Left colon (tissue), 2 donors: ENCODE measurements around the gene CAPN11. TPM values are rescaled to one million over a fixed set of nuclear protein-coding genes. Genes with fewer than 3 reads are reported as not detected.
"Not testable (repeated sequence)": the region's sequence is repeated elsewhere in the genome, so short reads cannot be mapped to it uniquely, and the experiment has no call there.

Experiments
- ATAC-seq: fragments of 200-7000 bp; cut with Tn5 transposase; one replicate; pipeline ENCODE4 v1.9.1; 2020; ENCODE audit warnings: mild to moderate bottlenecking, moderate library complexity
- DNase-seq, 2 donors: peaks; one replicate each; pipeline ENCODE4 v3.0.0-alpha.2; 2020
- intact Hi-C, 2 donors: fragments of 100-400 bp; cut with DNase I in 1 of 2; cut with micrococcal nuclease in 1 of 2; formaldehyde crosslinking; loops; one replicate each; pipeline versions ENCODE4 v1.11.2 to v1.14.0; 2022; cut with DNase I, micrococcal nuclease
- total RNA-seq, 2 donors: library from RNA; stranded (reverse); fragmentation: NEBNext Ultra II Directional; extraction: Animal tissue kit (Norgen Biotek cat#: 25700); gene quantifications; one replicate each; pipeline ENCODE4 v1.2.1, GENCODE V29; 2021
- donor health status: DM: no; HTN: no; CAD: no.
- donor health status: DM: yes; HTN: yes; CAD: no.

The CAPN11 gene
- total RNA-seq, 2 donors from 2014 or later, result 0.70 to 3.0 TPM

DNA sequence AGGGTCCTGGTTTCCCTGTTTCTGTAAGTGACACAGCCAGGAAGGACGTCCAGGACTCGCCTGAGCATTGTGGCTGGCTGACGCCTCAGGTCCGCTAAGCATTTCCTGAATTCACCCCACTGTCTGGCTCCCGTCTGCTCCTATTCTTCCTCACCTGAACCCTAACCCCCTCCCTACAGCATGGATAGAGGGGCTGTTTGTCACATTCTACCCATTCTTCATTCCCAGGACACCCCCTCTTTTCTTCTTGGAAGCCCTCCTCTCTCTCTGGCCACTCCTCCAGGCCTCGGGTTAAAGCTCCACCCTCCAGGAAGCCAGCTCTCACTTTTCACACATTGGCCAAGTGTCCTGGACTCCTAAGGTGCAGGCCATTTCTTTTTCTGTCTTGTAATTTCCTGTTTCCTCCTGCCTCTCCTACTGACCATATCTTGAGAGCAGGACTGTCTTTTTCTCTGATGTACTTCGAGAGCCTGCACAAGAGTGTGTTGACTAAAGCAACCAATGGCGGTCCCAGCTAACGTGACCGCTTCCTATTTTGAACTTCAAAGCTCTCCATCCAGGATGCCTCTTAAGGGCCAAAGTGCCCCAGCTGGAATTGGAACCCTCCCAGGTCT is 33.9 kb downstream of the CAPN11 start:
- no peak for DNase-seq
- peak; percentile 95 for ATAC-seq
- intact Hi-C loops, result no loop called here

DNA sequence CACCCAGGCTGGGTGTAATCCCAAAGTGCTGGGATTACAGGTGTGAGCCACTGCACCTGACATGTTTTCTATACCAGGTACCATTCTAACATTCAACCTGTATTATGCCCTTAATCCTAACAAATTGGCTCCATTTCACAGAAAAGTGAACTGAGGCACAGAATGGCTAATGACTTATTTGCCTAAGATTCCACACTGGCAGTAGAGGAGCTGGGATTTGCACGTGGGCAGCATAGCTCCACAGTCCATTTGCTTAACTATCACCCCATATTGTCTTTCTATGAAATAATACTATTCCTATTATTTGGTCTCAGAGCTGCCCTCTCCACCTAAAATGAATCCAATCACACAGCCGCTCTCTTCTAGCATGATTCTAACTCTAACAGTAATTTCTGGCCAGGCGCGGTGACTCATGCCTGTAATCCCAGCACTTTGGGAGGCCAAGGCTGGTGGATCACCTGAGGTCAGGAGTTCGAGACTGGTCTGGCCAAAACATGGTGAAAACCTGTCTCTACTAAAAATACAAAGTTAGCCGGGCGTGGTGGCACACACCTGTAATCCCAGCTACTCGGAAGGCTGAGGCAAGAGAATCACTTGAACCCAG is 34.8 kb downstream of the CAPN11 start:
- intact Hi-C loops, result no loop called here
- no peak for ATAC-seq
- no peak for DNase-seq

DNA sequence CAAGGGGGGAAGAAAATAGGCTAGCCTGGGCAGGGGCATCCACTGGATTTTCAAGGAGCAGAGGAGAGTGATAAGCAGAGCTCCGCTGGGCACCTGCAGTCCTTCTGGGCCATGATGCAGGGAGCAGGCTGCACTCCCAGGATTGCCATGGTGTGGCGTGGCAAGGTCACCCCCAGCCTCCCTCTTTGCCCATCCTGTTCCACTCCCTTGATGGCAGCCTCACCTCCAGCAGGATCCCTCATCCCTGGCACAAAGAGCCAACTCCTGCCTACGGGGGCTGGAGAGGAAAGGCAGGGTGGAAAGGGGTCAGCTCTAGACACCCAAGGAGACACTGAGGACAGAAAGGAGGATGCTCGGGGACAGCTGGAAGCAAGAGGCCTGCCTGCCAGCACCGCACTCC is 35.7 kb downstream of the CAPN11 start:
- ATAC-seq, result no peak
- intact Hi-C loops, result no loop called here
- DNase-seq, result no peak

DNA sequence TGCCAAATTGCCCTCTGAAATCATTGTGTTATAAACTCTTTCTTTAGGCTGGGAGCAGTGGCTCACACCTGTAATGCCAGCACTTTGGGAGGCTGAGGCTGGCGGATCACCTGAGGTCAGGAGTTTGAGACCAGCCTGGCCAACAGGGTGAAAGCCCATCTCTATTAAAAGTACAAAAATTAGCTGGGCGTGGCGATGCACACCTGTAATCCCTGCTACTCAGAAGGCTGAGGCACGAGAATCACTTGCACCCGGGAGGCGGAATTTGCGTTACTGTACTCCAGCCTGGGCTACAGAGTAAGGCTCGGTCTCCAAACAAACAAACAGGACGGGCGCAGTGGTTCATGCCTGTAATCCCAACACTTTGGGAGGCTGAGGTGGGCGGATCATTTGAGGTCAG is 37.7 kb downstream of the CAPN11 start:
- DNase-seq, intact Hi-C loops, ATAC-seq: not testable (repeated sequence)

DNA sequence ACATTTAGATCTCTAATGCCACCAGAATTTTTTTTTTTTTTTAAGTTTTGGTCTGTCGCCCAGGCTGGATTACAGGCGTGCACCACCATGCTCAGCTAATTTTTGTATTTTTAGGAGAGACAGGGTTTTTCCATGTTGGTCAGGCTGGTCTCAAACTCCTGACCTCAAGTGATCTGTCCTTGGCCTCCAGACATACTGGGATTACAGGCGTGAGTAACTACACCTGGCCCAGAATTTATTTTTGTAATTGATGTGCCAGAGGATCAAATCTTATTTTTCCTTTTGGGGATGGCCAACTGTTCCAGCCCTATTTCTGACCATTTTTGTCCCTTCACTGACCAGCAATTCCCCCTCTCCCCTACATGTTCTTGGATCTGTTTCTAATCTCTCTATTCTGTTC is 40.1 kb downstream of the CAPN11 start:
- no peak for ATAC-seq
- no peak for DNase-seq
- intact Hi-C loops, result no loop called here

DNA sequence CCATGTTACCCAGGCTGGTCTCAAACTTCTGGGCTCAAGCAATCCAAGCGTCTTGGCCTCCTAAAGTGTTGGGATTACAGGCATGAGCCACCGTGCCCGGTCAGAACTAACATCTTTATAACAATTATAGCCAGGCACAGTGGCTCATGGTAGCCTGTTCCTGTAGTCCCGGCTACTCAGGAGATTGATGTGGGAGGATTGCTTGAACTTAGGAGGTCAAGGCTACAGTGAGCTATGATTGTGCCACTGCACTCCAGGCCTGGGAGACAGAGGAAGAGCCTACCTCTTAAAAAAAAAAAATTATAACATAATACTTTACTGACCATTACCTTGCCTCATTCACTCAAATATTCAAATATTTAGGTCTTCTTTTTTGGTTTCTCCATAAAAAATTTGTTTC is 41.3 kb downstream of the CAPN11 start:
- intact Hi-C loops, result no loop called here
- ATAC-seq (no peak), DNase-seq (no peak)

DNA sequence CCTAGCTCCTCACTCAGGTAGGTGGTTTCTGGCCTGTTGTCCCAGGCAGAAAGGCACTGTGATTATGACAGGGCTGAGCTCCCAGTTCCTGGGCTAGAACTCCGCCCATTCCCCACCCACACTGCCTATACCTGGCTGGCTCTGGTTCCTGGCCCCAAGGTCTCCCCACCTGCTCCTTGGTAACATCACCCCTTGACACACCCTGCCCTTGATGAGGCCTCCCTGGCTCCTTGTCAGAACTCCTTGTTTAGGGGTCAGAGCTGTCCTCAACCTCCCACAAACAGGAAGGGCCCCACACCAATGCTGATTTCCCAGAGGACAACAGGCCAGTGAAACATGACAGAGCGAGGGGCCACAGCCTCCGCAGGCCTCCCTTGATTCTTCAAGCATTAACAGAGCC is 42.6 kb downstream of the CAPN11 start:
- intact Hi-C loops, result no loop called here
- peak; percentile 82 for ATAC-seq
- peak; percentile 62 to 88 for DNase-seq

DNA sequence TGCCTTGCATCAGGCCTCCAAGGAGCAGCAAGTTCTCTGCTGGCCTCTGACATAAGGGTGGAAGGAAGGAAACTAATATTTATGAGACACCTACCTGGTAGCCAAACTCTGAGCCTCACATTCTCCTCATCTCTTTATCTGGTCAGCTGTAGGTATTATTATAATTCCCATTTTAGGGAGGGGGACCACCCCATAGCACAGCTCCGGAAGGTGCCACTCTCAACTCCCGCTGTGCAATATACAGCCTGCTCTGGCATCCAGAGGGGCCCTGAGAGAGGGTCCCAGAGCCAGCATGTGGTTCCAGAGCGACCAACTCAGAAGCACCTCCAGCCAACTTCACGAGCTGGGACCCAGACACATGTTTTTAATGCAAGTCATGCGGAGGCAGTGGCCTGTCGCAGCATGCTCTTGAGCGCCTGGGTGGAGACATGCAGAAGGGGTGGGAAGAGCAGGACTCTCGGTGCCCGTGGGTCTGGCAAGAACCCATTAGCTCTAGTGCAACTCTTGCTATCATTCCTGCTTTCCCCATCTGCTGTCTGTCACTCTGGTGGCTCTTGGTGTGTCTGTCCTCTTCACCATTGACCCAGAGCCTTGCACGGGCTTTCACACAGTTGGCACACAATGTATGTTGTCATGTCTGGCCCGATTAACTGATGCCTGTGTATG is 43.2 kb downstream of the CAPN11 start:
- ATAC-seq (no peak), DNase-seq (no peak)
- intact Hi-C loops, result no loop called here

DNA sequence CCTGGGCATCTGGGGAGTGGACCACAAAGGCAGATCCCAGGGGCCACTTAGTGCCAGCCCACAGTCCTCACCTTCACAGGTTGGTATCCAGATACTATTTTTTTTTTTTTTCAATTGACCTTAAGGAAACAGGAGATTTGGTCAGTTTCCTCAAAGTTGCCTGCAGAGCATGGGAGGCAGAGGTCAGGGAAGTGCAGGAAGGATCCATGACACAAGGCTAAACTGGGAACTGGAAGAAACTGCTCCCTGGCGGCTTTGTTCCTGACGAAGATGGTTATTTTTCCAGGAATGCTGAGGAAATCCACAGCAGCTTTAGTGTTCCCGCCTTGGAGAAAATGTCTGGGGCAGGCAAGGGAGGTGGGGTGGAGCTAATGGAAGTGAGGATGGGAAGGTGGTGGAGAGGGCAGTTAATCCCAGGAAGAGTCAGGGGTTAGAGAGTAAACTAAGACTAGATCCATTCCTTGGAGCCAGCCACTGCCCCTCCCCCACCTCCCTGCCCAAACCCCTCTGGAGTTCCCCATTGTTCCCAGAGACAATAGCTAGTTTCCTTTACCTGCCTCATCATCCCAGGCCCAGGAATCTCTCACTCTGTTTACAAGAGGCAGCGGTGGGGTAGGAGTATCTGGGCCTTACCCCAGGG is 43.8 kb downstream of the CAPN11 start:
- intact Hi-C loops, result no loop called here
- no peak for DNase-seq
- no peak for ATAC-seq

DNA sequence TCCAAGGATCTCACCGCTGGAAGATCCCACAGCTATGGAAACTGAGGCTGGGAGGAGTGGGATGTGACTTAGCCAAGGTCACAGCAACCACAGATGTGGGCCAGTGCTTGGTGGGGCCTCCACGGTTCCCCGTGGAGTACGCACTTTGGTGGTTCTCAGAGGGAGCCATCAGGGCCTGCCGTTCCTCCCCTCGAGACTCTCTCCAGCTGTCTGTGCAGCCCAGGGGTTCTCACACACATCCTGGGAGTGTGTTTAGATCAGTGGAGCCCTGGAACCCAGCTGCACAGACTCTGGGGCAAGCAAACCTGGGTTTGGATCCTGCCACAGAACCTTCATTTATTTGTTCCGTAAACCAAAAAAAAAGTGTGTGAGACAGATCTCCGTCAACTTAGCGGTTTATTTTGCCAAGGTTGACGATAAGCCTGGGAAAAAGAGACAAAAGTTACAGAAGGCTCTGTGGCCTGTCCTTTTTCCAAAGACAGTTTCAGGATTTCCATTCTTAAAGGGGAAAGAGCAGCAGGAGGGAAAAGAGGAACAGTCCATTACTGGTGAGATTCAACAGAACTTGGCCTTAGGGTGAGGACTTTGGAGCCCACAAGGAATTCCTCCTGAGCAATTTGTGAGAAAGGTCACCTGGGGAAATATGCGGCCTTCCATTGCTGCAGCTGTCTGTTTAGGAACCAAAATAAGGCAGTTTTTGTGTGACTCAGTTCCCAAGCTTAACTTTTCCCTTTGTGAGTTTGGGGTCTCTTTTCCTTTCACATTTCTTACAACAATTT is 44.5 kb downstream of the CAPN11 start:
- ATAC-seq, result peak; percentile 64
- no peak for DNase-seq
- intact Hi-C loops, result no loop called here

DNA sequence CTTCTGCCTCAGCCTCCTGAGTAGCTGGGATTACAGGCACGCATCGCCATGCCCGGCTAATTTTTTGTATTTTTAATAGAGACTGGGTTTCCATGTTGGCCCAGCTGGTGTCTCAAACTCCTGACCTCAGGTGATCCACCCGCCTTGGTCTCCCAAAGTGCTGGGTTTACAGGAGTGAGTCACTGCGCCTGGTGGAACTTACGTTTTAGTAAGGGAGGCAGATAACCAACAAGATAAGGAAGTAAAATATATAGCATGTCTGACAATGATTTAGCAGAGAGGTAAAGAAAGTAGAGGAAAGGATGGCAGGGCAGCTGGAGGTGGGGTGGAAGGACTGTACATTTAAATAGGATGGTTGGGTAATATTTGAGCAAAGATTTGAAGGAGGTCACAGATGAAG is 45.3 kb downstream of the CAPN11 start:
- peak in 1 of 2 donors; percentile 65 for DNase-seq
- intact Hi-C loops, result no loop called here

DNA sequence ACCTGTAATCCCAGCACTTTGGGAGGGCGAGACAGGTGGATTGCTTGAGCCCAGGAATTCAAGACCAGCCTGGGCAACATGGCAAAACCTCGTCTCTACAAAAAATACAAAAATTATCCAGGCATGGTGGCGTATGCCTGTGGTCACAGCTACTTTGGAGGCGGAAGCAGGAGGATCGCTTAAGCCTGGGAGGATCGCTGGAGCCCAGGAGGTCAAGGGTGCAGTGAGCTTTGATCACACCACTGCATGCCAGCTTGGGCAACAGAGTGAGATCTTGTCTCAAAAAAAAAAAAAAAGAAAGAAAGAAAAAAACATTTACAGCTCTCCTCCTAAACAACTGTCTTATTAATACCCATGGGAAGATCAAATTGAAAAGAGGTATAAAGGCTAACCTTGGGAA is 49.3 kb downstream of the CAPN11 start:
- ATAC-seq (no peak), DNase-seq (no peak)

More for the DNA sequence above, 45.3 kb downstream of the CAPN11 start:
- peak; percentile 79 for ATAC-seq

DNA sequence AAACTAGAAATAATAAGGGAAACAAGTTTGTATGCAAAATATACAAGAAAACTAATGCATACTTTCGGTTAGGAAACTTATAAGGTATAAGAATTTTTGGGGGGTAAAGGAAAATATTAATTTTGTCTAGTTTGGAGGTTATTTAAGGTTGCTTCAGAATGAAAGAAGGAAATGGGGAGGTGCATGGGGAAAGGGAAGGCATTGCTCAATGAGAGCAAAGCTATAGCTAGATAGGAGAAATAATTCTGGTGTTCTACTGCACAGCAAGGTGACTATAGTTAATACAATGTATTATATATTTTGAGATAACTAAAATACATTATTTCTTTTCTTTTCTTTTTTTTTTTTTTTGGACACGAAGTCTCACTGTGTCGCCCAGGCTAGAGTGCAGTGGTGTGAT is 52.7 kb downstream of the CAPN11 start:
- DNase-seq (no peak), ATAC-seq (no peak)
- intact Hi-C loops, result no loop called here

More for the DNA sequence above, 49.3 kb downstream of the CAPN11 start:
- intact Hi-C loops, result no loop called here

DNA sequence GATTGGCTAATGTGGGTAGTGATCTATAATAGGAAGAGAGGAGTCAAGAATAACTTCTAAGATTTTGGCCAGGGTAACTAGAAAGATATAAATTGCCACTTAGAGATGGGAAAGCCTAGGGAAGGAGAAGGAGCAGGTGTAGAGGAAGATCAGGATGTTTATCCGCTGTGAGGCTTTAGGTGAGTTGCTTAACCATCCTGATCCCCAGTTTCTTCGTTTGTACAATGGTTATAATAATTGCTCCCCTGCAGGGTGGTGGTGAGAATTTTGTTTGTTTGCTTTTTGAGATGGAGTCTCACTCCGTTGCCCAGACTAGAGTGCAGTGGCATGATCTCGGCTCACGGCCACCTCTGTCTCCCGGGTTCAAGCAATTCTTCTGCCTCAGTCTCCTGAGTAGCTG is 55.7 kb downstream of the CAPN11 start:
- DNase-seq (no peak), ATAC-seq (no peak)
- intact Hi-C loops, result no loop called here

DNA sequence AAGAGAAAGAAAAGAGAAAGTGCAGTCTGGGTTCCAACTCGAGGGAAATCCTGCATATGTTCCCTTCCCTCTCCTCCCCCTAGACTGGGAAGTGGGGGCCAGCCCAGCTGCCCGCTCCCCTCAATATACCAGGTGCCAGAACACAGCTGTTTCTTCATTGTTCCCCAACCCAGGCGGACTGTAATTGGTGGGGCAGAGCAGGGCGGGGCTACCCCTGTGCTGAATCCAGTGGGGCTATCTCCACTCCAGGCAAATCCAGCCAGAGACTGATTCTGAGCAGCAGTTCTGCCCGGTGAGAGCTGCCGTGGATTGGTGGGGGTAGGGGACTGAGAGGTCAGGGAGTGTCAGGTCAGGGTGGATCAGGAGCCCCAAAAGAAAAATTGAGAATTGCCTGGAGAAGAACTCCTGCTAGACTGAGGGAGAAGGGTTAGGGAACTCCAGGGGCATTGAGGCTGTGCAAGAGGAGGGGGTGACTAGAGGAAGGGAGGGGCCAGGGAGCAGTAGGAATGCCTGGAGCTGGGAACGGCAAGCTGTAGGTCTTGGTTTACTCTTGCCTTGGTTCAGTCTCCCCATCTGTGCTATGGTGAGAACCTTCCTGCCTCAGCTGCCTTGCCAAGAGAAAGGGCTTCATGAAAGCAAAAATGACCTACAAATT is 58.2 kb downstream of the CAPN11 start, which contains the start of gene MYMX:
TSS of gene MYMX (plus strand) at position 250 of the 655 bp plus-strand sequence. CDS start 546 bp downstream, outside the sequence.
- ATAC-seq (no peak), DNase-seq (no peak)
- intact Hi-C loops, result no loop called here

DNA sequence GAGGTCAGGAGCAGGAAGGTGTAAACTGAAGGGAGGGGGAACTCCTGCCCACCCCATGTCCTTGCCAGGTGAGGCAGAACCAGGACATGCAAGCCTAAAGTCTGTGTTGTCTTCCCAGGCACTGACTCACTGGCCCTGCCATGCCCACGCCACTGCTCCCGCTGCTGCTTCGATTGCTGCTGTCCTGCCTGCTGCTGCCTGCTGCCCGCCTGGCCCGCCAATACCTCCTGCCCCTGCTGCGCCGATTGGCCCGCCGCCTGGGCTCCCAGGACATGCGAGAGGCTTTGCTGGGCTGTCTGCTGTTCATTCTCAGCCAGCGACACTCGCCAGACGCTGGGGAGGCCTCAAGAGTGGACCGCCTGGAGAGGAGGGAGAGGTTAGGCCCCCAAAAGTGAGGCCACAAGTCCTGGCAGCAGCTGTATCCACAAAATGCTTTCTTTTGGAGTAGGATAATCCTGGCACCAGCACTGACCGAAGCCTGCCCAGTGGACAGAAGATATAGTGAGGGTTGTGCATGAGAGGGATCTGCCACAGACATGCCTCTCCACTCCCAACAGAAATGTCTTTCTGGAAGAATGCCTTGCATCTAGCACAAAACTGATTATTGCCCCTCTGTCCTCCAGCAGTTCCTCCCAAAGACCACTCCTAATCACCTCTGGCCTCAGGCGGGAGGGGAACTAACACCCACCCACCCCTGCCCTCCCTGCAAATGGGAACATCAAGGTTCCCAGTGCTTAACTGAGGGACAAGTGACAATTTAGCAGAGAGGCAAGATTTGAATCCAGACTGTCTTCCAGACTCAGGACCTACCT is 58.9 kb downstream of the CAPN11 start:
- DNase-seq, result peak; percentile 32 to 62
- ATAC-seq, result no peak
- intact Hi-C loops, result no loop called here

DNA sequence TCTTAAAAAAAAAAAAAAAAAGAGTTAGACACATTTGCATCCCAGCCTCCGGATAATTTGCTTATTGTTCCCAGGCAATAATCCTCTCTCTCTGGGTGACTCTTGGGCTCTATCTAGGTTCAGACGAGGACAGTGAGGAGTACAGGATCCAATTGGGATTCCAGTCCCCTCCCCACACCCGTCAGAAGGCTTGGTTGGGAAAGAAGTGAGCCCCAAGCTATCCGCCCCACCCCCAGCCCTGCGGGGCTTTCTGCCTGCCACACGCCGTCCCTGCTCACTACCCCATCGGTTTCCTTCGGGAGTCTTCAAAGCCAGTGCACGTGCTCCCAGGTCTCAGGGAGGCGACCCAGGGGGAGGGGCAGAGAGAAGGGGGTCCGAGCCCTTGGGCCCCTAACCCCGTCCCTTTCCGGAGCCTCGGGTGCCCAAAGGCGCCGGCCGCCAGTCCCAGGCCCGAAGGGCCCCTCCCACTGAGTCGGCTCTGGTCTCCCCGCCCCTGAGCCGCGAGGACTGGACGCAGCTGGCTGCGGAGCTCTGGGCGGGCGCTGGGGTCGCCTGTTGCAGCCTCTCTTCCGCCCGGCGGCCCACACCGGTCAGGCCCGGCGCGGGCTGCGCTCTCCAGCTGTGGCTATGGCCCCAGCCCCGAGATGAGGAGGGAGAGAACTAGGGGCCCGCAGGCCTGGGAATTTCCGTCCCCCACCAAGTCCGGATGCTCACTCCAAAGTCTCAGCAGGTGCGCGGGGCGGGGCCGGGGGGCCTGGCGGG is 60.6 kb downstream of the CAPN11 start:
- intact Hi-C loops, result no loop called here
- ATAC-seq, result peak; percentile 64
- peak; percentile 83 to 86 for DNase-seq
